ENCODE measurements around the gene ASB13. TPM values are rescaled to one million over a fixed set of nuclear protein-coding genes. Genes with fewer than 3 reads are reported as not detected.

The ASB13 gene
- total RNA-seq, 1 experiment from 2014 or later = 25.9 TPM

- intact Hi-C loops (cut with micrococcal nuclease) = no loop called here
- POLR2A ChIA-PET = no interaction called here
- Histone ChIP-seq H3K27me3 (ENCODE audit: insufficient read depth, low read length) (no peaks in the 10 kb centered on the region), H3K36me3 (ENCODE audit: control insufficient read depth in 1 of 2, insufficient read depth in 2 of 2, low read length in 2 of 2) (peaks cover 0 to 6% of the 10 kb centered on the region in 2 experiments; a peak in 1 of 4 replicates), H4K20me1 (ENCODE audit: insufficient read depth) (no peaks in the 10 kb centered on the region), H3K9me3 (ENCODE audit: control insufficient read depth in 1 of 2, insufficient read depth in 1 of 2, low read depth in 1 of 2, low read length in 2 of 2) (no peaks in the 10 kb centered on the region), H3K9ac (ENCODE audit: low read length) (no peak overlapping the region), H3K9me2 (ENCODE audit: insufficient read depth) (no peaks in the 10 kb centered on the region), H3K4me1 (ENCODE audit: control insufficient read depth in 1 of 2, insufficient read depth in 2 of 2, low read length in 2 of 2) (no peaks in the 10 kb centered on the region), H3K27ac (ENCODE audit: low read depth, low read length) (no peak overlapping the region), H3K4me2 (ENCODE audit: low read length) (no peak overlapping the region), H3K4me3 (replicated peaks in 1 of 2; ENCODE audit: low read depth in 1 of 2, low read length in 2 of 2) (no peak overlapping the region), H3K79me2 (ENCODE audit: insufficient read depth, low read length) (no peaks in the 10 kb centered on the region), H2AFZ (ENCODE audit: low read depth, low read length, poor library complexity, severe bottlenecking) (no peak overlapping the region)
- CTCF ChIA-PET = no interaction called here
- TF ChIP-seq ZBTB33 (IDR thresholded peaks at IDR 0.05; ENCODE audit: extremely low read depth, insufficient replicate concordance, low read length) (no peak), ZNF274 (IDR thresholded peaks at IDR 0.05; ENCODE audit: low read depth, low read length) (no peak), ELF1 (IDR thresholded peaks at IDR 0.05; ENCODE audit: borderline replicate concordance, low read depth) (no peak), CTCF (IDR thresholded peaks at IDR 0.05 in 2 of 3, conservative IDR thresholded peaks at IDR 0.05 in 1 of 3; ENCODE audit: borderline replicate concordance in 1 of 3, insufficient read depth in 1 of 3, low read depth in 2 of 3, low read length in 2 of 3) (no peak), SIN3A (IDR thresholded peaks at IDR 0.05; ENCODE audit: low read depth) (no peak), POLR2A (IDR thresholded peaks at IDR 0.05; ENCODE audit: borderline replicate concordance, extremely low read depth, insufficient read depth, insufficient read length) (no peak), TCF7L2 (IDR thresholded peaks at IDR 0.05; ENCODE audit: borderline replicate concordance, extremely low read depth, insufficient read depth, insufficient read length) (no peak), FOSL1 (IDR thresholded peaks at IDR 0.05; ENCODE audit: low read depth) (no peak), JUND (IDR thresholded peaks at IDR 0.05) (no peak)
- DNase-seq (ENCODE audit: low read depth, low spot score) = no peak
- RAD21 ChIA-PET (ENCODE audit: low non-redundant PET in 1 of 2, low total read pairs in 2 of 2, uncharacterized antibody in 2 of 2, unreplicated experiment in 2 of 2) = no interaction called here
- BruUV-seq (replicated peaks) = no TSS peak
- ATAC-seq = no peak
Observed at GRCh38 chr10:5648494-5649457, 17.6 kb downstream of the ASB13 start.

All from HCT116 (cell line).